GM20431 (cell line): Measurements from ENCODE around the gene BOC.

Experiments
- in situ Hi-C: fragments of 300-500 bp; cut with MseI, MboI; formaldehyde crosslinking; loops from one replicate; pipeline ENCODE4 v1.15.0; 2020; ENCODE audit warnings: low sequenced_read_pairs; ENCODE audit not compliant: unreplicated experiment

BOC gene

DNA sequence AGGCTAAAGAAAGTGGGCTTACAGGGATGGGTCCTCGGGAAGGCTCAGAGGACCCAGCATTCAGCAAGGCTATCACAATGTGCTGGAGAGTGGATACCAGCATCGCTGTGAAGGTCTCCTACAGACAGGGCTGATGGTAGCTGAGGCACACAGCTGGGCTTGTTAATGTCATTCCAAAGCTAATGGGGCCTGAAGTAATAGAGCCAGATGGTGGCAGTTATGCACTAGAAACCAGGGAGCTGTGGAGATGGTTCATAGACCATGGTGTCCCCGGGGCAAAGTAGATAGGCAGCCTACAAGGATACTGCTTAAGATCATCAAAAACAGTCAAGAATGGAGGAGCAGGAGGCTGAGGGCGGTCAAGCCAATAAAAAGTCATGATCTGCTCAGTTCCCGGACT is 24.8 kb upstream of the BOC start:
- in situ Hi-C loops, result no loop called here

DNA sequence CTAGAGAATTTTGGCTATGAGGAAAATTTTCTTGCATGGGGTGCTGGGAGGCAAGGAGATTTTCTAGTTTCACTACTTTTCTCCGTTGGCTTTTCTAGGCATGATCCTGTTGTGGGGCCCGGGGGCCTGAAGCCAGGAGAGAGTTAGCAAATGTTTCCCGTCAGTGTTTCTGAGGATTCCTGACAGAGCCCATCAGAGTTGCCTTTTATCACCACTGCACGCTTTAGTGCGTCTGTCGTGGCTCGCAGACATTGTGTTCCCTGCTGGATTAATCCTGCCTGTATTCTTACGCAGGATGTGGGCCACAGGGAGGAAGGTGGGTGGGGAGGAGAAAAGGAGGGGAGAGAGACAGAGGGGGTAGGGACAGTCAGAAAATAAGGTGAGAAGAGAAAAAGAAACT is 18.1 kb upstream of the BOC start:
- in situ Hi-C loops, result no loop called here

DNA sequence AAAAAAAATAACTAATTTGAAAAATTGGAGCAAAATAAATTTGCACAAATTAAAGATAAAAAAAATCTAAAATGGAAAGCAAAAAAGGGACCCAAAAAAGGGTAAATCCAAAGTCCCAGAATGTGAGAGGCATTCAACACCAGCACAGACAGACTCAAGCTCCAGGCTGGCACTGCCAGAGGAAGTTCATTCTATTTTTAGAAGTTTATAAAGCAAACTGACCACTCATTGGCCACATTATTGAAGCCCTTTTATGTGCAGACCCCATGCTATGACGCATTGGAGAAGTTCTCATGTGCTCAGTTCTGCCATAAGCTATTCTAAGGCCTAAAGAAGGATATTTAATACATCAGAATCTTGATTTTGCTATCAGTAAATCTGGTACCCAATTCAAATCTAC is 17.6 kb upstream of the BOC start:
- in situ Hi-C loops, result no loop called here

GRCh38 chr3:113194823-113195401 is 16.4 kb upstream of the BOC start:
- in situ Hi-C loops, result no loop called here

GRCh38 chr3:113200351-113200750 is 11.0 kb upstream of the BOC start:
- in situ Hi-C loops, result no loop called here

DNA sequence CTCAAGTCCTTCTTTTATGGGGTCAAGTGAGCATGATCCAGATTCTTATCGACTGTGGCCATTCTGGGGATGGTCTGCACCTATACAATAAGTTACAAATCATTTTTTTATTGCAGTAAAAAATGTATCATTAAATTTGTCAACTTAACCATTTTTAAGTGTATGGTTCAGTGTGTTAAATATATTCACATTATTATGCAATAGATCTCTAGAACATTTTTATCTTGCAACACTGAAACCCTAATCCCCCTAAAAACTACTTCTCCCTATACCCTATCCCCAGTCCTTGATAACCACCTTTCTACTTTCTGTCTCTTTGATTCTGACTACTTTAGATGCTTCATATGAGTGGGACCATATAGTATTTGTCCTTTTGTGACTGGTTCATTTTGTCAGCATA is 10.4 kb upstream of the BOC start:
- in situ Hi-C loops, result no loop called here

GRCh38 chr3:113204371-113204770 is 7.0 kb upstream of the BOC start:
- in situ Hi-C loops, result no loop called here

DNA sequence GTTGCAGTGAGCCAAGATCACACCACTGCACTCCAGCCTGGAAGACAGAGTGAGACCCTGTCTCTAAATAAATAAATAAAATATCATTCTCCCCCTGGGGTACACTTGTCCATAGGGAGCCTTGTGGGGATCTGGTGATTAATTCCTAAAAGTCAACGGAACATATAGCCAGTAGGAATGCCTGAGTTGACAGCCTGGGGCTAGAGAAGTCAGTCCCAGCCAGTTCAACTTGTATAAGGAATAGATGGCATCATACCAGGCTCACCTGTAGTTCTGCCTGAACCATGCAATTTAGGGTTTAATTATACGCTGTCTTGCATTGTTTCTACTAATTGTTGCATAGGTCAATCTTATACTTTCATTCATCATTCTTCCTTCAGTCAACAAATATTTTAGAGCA is 5.9 kb upstream of the BOC start:
- in situ Hi-C loops, result no loop called here

GRCh38 chr3:113210604-113211329 is 590 bp upstream of the BOC start:
- in situ Hi-C loops, result no loop called here

- in situ Hi-C loops, result no loop called here
These were observed 940 bp downstream of the BOC start for GRCh38 chr3:113212150-113212843.

DNA sequence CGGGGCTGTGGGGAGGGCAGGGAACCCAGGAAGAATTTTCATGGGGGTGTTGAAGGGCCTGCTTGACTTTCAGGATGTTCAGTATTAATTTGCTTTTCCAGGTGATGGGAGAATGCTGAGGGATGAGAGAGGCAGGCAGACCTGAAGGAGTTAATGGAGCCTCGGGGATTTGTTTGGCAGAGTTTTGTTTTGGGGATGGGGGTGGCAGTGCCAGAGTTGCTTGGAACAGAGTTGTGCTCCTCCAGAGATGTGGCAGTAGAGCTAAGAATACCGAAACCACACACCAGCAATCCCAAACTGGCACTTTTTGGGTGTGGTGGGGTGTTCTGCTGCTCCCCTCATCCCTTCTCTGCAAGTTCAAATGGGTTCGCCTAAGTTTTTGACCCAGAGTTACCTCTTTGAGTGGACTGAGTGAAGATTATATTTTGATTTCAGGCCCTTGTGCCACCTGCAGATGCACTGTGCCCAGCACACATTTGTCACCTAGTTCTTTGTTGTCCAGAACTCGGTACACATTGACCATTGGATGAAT is 1.6 kb downstream of the BOC start:
- in situ Hi-C loops, result no loop called here

DNA sequence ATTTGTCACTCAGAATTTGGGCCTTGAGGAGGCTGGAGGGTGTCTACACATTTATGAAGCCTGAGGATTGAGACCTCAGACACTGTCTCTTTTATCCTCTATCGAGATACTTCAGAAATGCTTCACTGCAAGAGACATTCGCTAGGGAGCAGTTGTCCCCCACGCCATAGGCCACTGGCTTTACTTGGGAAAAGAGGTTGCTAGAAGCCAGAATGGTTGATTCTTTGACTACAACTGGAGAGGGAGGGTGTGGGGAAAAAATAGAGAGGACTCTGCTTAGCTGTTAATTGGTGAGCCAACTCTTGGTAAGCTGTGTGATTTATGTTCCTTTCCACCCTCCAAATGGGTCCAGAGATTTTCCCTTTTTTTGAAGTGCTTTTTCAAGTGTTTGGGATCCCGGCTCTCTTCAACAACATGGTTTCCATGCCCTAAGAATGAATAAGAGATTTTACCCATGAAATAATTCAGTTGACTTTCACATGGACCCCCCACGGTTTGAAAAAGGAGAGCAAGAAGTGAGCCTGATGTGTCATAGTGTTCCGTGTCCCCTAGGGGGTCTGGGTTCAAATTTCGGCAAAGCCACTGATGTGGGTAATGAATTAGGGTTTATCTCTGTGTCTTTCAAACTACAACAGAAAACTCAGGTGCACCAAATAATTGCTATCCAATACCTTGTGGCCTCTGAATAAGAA is 2.7 kb downstream of the BOC start:
- in situ Hi-C loops, result no loop called here

DNA sequence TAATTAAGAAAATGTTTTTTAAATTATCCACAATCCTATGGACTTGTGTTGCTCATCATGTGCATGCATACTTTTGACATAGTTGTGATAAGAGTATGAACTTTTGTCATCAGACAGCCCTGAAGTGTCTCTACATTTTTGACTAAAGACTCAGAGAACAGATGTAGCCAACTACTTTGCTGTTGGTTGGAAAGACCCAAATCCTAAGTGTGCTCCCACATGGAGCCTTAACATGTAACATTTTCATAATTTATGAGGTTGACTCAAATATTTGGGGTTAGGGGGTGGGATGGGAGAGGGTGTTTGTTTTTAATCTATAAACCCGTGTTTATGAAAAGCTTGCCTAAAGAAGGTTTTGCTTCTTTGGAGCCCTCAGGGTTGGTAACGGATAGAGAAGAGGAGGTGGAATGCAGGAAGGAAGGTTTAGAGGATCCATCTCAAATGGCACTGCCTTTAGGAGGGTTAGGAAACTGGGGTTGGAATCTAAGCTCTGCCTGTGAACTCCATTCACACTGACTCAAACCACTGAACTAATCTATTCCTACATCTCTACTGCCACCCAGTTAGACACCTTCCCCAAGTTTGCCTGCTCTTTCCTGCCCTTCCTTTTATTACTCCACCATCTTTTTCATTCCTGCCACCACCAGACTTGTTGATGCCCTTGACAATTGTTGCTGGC is 3.7 kb downstream of the BOC start:
- in situ Hi-C loops, result no loop called here

GRCh38 chr3:113216393-113216792 is 5.0 kb downstream of the BOC start:
- in situ Hi-C loops, result no loop called here

GRCh38 chr3:113218011-113218680 is 6.8 kb downstream of the BOC start:
- in situ Hi-C loops, result no loop called here

- in situ Hi-C loops, result no loop called here
These were observed 7.3 kb downstream of the BOC start for GRCh38 chr3:113218681-113219045.

DNA sequence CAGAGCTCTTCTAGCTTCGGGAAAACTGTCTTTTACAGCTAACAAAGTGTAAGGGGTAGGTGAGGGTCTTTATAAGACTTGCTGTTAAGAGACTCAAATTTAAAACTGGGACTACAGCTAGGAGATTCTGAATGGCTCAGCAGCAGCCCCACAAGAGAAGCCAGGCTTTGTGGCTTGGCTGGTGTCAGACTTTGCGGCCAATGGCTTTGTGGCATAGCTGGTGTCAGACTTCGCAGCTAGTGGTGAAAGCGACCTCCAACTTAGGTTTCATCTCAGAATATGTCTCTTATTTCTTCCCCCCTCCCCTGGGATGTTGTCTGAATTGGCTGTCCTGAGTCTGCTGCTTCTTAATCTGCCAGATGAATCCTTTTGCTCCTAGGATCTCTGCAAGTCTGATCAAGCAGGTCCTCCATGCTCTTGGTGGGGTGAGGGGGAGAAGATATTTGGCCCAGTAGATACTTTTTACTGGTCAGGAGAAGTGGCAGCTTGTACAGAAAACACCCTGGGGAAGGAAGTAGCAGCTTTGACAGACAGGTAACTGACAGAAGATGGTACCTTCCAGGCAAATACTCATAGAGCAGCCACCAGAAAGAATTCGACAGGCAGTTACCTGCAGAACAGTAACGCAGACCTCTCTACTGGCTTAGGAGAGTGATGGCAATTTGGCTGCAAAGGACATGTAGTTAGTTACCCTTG is 8.4 kb downstream of the BOC start:
- in situ Hi-C loops, result no loop called here

DNA sequence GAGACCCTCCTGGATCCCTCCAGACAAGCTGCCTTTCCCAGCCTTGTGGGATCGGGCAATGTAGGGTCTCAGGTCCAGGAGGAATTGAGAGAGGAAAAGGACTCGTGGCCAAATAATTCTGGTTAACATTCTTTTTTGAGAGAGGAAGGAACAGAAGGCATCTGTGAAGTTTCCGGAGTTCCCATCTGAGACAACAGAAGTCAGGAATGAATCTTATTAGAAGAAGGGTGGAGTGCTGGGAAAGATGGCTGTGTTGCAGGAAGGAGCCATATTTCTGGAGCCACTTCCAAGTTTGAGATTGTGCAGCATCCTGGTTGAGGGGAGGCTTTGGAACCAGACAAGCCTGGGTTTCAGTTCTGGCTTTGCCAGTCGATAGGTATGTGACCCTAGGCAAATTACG is 9.4 kb downstream of the BOC start:
- in situ Hi-C loops, result no loop called here

DNA sequence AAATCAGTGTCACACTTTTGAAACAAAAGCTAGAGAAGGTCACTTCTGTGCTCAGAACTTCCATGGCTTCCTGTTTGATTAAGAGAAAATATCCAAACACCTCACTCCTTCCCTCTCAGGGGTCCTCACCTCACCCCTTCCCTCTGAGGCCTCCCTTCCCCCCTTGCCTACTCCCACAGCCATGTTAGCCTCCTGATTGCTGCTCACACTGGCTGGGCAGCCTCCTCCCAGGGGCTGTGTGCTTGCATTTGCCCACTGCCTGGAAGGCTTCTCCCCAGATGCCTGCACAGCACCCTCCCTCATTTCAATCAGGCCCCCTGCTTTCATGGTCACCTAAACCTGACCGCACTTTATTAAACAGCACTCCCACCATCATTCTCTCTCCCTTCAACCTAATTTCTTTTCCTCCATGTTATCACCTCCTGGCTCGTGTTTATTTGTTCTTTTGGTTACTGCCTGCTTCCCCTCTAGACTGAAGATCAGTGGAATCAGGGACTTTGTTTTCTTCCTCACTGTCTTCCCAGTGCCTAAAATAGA is 10.4 kb downstream of the BOC start:
- in situ Hi-C loops, result no loop called here
